H1 (cell line): ENCODE measurements around the gene P2RX2. TPM values are rescaled to one million over a fixed set of nuclear protein-coding genes. Genes with fewer than 3 reads are reported as not detected.

ENCODE experiments used
- ATF2 ChIP-seq: IDR thresholded peaks from 2 replicates; pipeline ENCODE4 v1.6.1; 2012; ENCODE audit warnings: low read length, inconsistent platforms
- BACH1 ChIP-seq: IDR thresholded peaks from 2 replicates; pipeline ENCODE4 v1.6.1; 2012; ENCODE audit warnings: low read length, improper control_type of control experiment
- CTCF ChIP-seq, 3 experiments: IDR thresholded peaks; 1 replicate in 2 of 3; 2 replicates in 1 of 3; pipeline versions ENCODE4 v1.5.1 to v1.6.1; 2011; ENCODE audit warnings: low read length in 3 of 3, mild to moderate bottlenecking in 3 of 3, inconsistent platforms in 2 of 3, low read depth in 1 of 3, moderate library complexity in 1 of 3; ENCODE audit not compliant: insufficient read depth in 1 of 3; ENCODE audit errors: control extremely low read depth in 1 of 3
- EP300 ChIP-seq, 2 experiments: IDR thresholded peaks; 1 replicate in 1 of 2; 2 replicates in 1 of 2; pipeline ENCODE4 v1.6.1; 2011 to 2012; ENCODE audit warnings: low read depth in 2 of 2, low read length in 2 of 2, mild to moderate bottlenecking in 2 of 2, borderline replicate concordance in 1 of 2, inconsistent platforms in 1 of 2, moderate library complexity in 1 of 2
- JUN ChIP-seq: IDR thresholded peaks from 2 replicates; pipeline ENCODE4 v1.6.1; 2011; ENCODE audit warnings: low read depth, mild to moderate bottlenecking, improper control_type of control experiment, low read length
- RXRA ChIP-seq: IDR thresholded peaks from 2 replicates; pipeline ENCODE4 v1.6.1; 2011; ENCODE audit warnings: low read depth, mild to moderate bottlenecking, low read length, moderate library complexity; ENCODE audit not compliant: insufficient read depth
- YY1 ChIP-seq: IDR thresholded peaks from 2 replicates; pipeline ENCODE4 v1.6.1; 2011; ENCODE audit warnings: low read depth, mild to moderate bottlenecking, low read length
- polyA plus RNA-seq, 7 experiments: library from polyadenylated mRNA; depleted of rRNA in 3 of 7; stranded (reverse) in 5 of 7; unstranded in 2 of 7; fragments of >200 nt in 5 of 7; fragments of 200-250 nt in 2 of 7; gene quantifications; 1 replicate in 5 of 7; 2 replicates in 1 of 7; 4 replicates in 1 of 7; pipeline versions ENCODE4 v1.2.1 to v1.2.3, GENCODE V29; 2011 to 2013; ENCODE audit warnings: missing spikeins in 2 of 7, mixed read lengths in 2 of 7
- total RNA-seq: library from RNA; stranded (reverse); fragmentation: NEBNext Ultra II Directional; extraction: Animal tissue kit (Norgen Biotek cat#: 25700); gene quantifications from 2 replicates; pipeline ENCODE4 v1.2.1, GENCODE V29; 2021

The P2RX2 gene
- total and polyA plus RNA-seq, 2 of the 8 experiments (the other 6 are each of a cell fraction or from before 2014, with no cell fraction given): 0.84 to 2.2 TPM

- no peak for TF ChIP-seq JUN
- TF ChIP-seq ATF2: no peak
- no peak for TF ChIP-seq EP300 (IDR thresholded peaks at IDR 0.05; ENCODE audit: borderline replicate concordance in 1 of 2, low read depth in 2 of 2, low read length in 2 of 2)
- no peak for TF ChIP-seq RXRA
- peak in 2 of 3 experiments; percentile 48 to 90; a peak in 3 of 4 replicates for TF ChIP-seq CTCF (IDR thresholded peaks at IDR 0.05; ENCODE audit: control extremely low read depth in 1 of 3, insufficient read depth in 1 of 3, low read depth in 1 of 3, low read length in 3 of 3)
- no peak for TF ChIP-seq YY1
- TF ChIP-seq BACH1: no peak
Measured at GRCh38 chr12:132638541-132639408, 20.2 kb downstream of the P2RX2 start (continued).
